OCI-LY3 (cell line): ENCODE results near the gene CCND1.

Experiments
- H2AFZ ChIP-seq: fragments of 200-600, 300-600 bp; shearing (Covaris generic); 2 replicates; pipeline ENCODE4 v1.6.0; 2014; ENCODE audit warnings: antibody characterized with exemption, low read depth, low read length
- H3K27ac ChIP-seq: fragments of 200-600, 300-600 bp; sonication (generic); 2 replicates; pipeline ENCODE4 v1.5.1; 2014; ENCODE audit warnings: mild to moderate bottlenecking, low read length, moderate library complexity, mixed read lengths
- H3K27me3 ChIP-seq: fragments of 200-600, 300-600 bp; sonication (generic); 2 replicates; pipeline ENCODE4 v1.6.1; 2014; ENCODE audit warnings: low read depth, low read length, mixed read lengths
- H3K36me3 ChIP-seq: fragments of 200-600, 300-600 bp; sonication (generic); replicated peaks from 2 replicates; pipeline ENCODE3; 2014; ENCODE audit warnings: low read depth, low read length, mixed read lengths
- H3K4me1 ChIP-seq: fragments of 300-600, 200-600 bp; sonication (generic); 2 replicates; pipeline ENCODE4 v1.6.1; 2014; ENCODE audit warnings: low read length, mixed read lengths
- H3K4me2 ChIP-seq: fragments of 200-600, 300-600 bp; sonication (generic); 2 replicates; pipeline ENCODE4 v1.6.1; 2014; ENCODE audit warnings: low read length, mixed read lengths
- H3K4me3 ChIP-seq: fragments of 300-600, 200-600 bp; sonication (generic); 2 replicates; pipeline ENCODE4 v1.5.1; 2014; ENCODE audit warnings: antibody characterized with exemption, mild to moderate bottlenecking, low read length, moderate library complexity
- H3K79me2 ChIP-seq: fragments of 300-600, 200-600 bp; shearing (Covaris generic); 2 replicates; pipeline ENCODE4 v1.6.1; 2014; ENCODE audit warnings: mild to moderate bottlenecking, low read length, mixed read lengths
- H3K9ac ChIP-seq: fragments of 300-600, 200-600 bp; shearing (Covaris generic); 2 replicates; pipeline ENCODE4 v1.6.0; 2014; ENCODE audit warnings: mild to moderate bottlenecking, low read length, moderate library complexity
- H3K9me3 ChIP-seq: fragments of 200-600, 300-600 bp; shearing (Covaris generic); 2 replicates; pipeline ENCODE4 v1.6.1; 2014; ENCODE audit warnings: low read length, mixed read lengths; ENCODE audit not compliant: insufficient read depth
- H4K20me1 ChIP-seq: fragments of 200-600, 300-600 bp; sonication (generic); 2 replicates; pipeline ENCODE4 v1.6.1; 2016; ENCODE audit warnings: low read length, mixed read lengths; ENCODE audit not compliant: insufficient read depth
- CTCF ChIP-seq: fragments of 200-600, 300-600 bp; sonication (generic); IDR thresholded peaks from 2 replicates; pipeline ENCODE4 v1.5.1; 2014; ENCODE audit warnings: antibody characterized with exemption, low read length, low read depth
- EZH2phosphoT487 ChIP-seq: fragments of 200-600 bp; shearing (Covaris generic); IDR thresholded peaks from 2 replicates; pipeline ENCODE4 v1.6.1; 2018; ENCODE audit warnings: antibody characterized with exemption, mixed run types, low read depth

Gene CCND1

GRCh38 chr11:69702239-69702691, 61.3 kb downstream of the CCND1 start:
- Histone ChIP-seq H3K4me2 (no peak overlapping the region), H4K20me1 (no peaks in the 10 kb centered on the region), H3K36me3 (no peaks in the 10 kb centered on the region), H3K4me3 (no peak overlapping the region), H3K79me2 (no peaks in the 10 kb centered on the region), H2AFZ (no peak overlapping the region), H3K27me3 (peaks cover 3% of the 10 kb centered on the region; the same call in 1 of the 2 replicates), H3K27ac (no peak overlapping the region), H3K4me1 (peaks cover 4% of the 10 kb centered on the region; the same call in 1 of the 2 replicates), H3K9ac (no peak overlapping the region), H3K9me3 (no peaks in the 10 kb centered on the region)
- TF ChIP-seq EZH2phosphoT487 (no peak), CTCF (no peak)

- no peak for TF ChIP-seq CTCF
- no peak for TF ChIP-seq EZH2phosphoT487
- no peaks in the 10 kb centered on the region for H3K27me3 ChIP-seq
- no peaks in the 10 kb centered on the region for H3K79me2 ChIP-seq
- no peak overlapping the region for H3K27ac ChIP-seq
- no peak overlapping the region for H3K9ac ChIP-seq
- H2AFZ ChIP-seq, result no peak overlapping the region
- no peaks in the 10 kb centered on the region for H3K36me3 ChIP-seq
- H4K20me1 ChIP-seq, result no peaks in the 10 kb centered on the region
- peaks cover 7% of the 10 kb centered on the region; the same call in 1 of the 2 replicates for H3K4me1 ChIP-seq
- no peaks in the 10 kb centered on the region for H3K9me3 ChIP-seq
- H3K4me2 ChIP-seq, result no peak overlapping the region
- H3K4me3 ChIP-seq, result no peak overlapping the region
Measured at GRCh38 chr11:69702769-69703452, 62.0 kb downstream of the CCND1 start.

GRCh38 chr11:69703453-69703767, 62.5 kb downstream of the CCND1 start:
- no peak for TF ChIP-seq EZH2phosphoT487
- TF ChIP-seq CTCF, result no peak
- H3K9me3 ChIP-seq, result no peaks in the 10 kb centered on the region
- no peak overlapping the region for H3K9ac ChIP-seq
- no peaks in the 10 kb centered on the region for H4K20me1 ChIP-seq
- H3K79me2 ChIP-seq, result no peaks in the 10 kb centered on the region
- H3K4me3 ChIP-seq, result no peak overlapping the region
- H3K4me2 ChIP-seq, result no peak overlapping the region
- H3K27ac ChIP-seq, result no peak overlapping the region
- peaks cover 7% of the 10 kb centered on the region; the same call in 1 of the 2 replicates for H3K4me1 ChIP-seq
- H2AFZ ChIP-seq, result no peak overlapping the region
- no peaks in the 10 kb centered on the region for H3K27me3 ChIP-seq
- H3K36me3 ChIP-seq, result no peaks in the 10 kb centered on the region
